GM12878 (cell line): ENCODE results near the gene HDDC3. TPM values are rescaled to one million over a fixed set of nuclear protein-coding genes. Genes with fewer than 3 reads are reported as not detected.

Source experiments
- CHD4 ChIP-seq: fragments of 200-600 bp; sonication (generic); IDR thresholded peaks from 2 replicates; pipeline ENCODE4 v1.6.1; 2016; ENCODE audit warnings: mild to moderate bottlenecking
- DPF2 ChIP-seq: fragments of 450-650 bp; IDR thresholded peaks from 2 replicates; pipeline ENCODE4 v1.6.1; 2017; ENCODE audit warnings: mild to moderate bottlenecking
- HDGF ChIP-seq: fragments of 450-650 bp; IDR thresholded peaks from 2 replicates; pipeline ENCODE4 v1.6.1; 2016; ENCODE audit warnings: antibody characterized with exemption
- MYC ChIP-seq: IDR thresholded peaks from 2 replicates; pipeline ENCODE4 v1.6.1; 2011; ENCODE audit warnings: mild to moderate bottlenecking, low read length, moderate library complexity, inconsistent platforms; ENCODE audit not compliant: insufficient read depth, insufficient replicate concordance, insufficient read length, severe bottlenecking
- NFYB ChIP-seq: IDR thresholded peaks from 2 replicates; pipeline ENCODE4 v1.6.1; 2011; ENCODE audit warnings: low read depth, mild to moderate bottlenecking, low read length, improper control_type of control experiment, moderate library complexity; ENCODE audit not compliant: insufficient read depth
- POLR2A ChIP-seq: IDR thresholded peaks from 2 replicates; pipeline ENCODE4 v1.6.1; 2011; ENCODE audit warnings: low read depth, mild to moderate bottlenecking, low read length
- SP1 ChIP-seq: IDR thresholded peaks from one replicate; pipeline ENCODE4 v1.6.1; 2011; ENCODE audit warnings: low read depth, low read length
- TCF12 ChIP-seq: IDR thresholded peaks from 2 replicates; pipeline ENCODE4 v1.6.1; 2011; ENCODE audit warnings: low read depth, mild to moderate bottlenecking, low read length
- polyA plus RNA-seq, 11 experiments: library from polyadenylated mRNA; depleted of rRNA in 4 of 11; unstranded in 6 of 11; stranded (reverse) in 5 of 11; fragments of >200 nt; fragmentation: Nextera tagmentation in 4 of 11; fragmentation: Illumina TruSeq in 1 of 11; extraction: Ambion mirVana in 4 of 11; extraction: Trizol in 1 of 11; gene quantifications; 1 replicate in 1 of 11; 2 replicates in 10 of 11; pipeline versions ENCODE4 v1.2.1 to v1.2.3, GENCODE V29; 2011 to 2016; ENCODE audit warnings: inconsistent platforms in 2 of 11, missing spikeins in 2 of 11, low read depth in 1 of 11
- total RNA-seq, 4 experiments: library from RNA; depleted of rRNA in 3 of 4; stranded (reverse); fragments of >200 nt in 3 of 4; fragmentation: Illumina TruSeq in 1 of 4; extraction: Trizol in 1 of 4; gene quantifications; 2 replicates each; pipeline versions ENCODE4 v1.2.1 to v1.2.3, GENCODE V29; 2013 to 2021
- TF ChIP-seq, protein P1 (sequence below): fragments of 450-650 bp; conservative IDR thresholded peaks from 2 replicates; pipeline ENCODE4 v1.6.1; 2017; ENCODE audit warnings: mild to moderate bottlenecking, moderate library complexity

The HDDC3 gene
- total and polyA plus RNA-seq, 10 of the 15 experiments (the other 5 are each of a cell fraction or from before 2014, with no cell fraction given) = 5.6 to 39.5 (median 23.0) TPM

DNA sequence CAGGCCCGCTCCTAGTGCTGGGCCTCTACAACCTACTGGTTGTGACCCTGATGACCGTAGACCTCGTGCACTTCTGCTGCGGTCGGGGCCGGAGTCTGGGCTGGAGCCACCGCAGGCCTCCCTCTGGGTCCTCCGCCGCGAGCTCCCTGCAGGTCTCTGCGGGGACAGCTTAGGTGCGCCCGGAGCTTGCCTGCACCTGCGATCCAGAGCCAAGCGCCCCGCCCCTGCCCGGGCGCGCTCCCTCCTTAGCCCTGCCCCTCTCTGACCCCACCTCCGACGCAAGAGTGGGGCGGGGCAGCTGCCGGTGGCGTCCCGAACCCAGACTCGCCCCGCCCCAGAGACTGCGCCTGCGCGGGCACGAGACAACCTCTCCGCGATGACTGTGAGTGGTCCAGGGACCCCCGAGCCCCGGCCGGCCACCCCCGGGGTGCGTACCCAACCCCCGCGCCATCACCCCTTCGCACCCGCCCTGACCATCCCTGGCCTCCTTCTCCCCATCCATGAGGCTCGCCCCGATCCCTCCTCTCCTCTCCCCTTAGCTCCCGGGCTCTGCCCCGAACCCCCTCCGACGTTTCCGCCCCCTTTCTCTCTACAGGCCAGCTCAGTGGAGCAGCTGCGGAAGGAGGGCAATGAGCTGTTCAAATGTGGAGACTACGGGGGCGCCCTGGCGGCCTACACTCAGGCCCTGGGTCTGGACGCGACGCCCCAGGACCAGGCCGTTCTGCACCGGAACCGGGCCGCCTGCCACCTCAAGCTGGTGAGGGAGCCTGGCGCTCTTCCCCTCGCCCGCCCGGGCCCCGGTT lies 2.8 kb upstream of the HDDC3 start, which contains the start of gene UNC45A (continued):
- 0 out of 2 replicates have a peak, but pooled peaks have one; percentile 13 for TF ChIP-seq NFYB
- TF ChIP-seq POLR2A = peak; percentile 75
- TF ChIP-seq TCF12 = 0 out of 2 replicates have a peak, but pooled peaks have one; percentile 31
- TF ChIP-seq CHD4 = no peak
- TF ChIP-seq HDGF = peak; percentile 84; the same call in 1 of the 2 replicates
- no peak for TF ChIP-seq MYC
- TF ChIP-seq DPF2 = 0 out of 2 replicates have a peak, but pooled peaks have one; percentile 27
- TF ChIP-seq, protein P1, sequence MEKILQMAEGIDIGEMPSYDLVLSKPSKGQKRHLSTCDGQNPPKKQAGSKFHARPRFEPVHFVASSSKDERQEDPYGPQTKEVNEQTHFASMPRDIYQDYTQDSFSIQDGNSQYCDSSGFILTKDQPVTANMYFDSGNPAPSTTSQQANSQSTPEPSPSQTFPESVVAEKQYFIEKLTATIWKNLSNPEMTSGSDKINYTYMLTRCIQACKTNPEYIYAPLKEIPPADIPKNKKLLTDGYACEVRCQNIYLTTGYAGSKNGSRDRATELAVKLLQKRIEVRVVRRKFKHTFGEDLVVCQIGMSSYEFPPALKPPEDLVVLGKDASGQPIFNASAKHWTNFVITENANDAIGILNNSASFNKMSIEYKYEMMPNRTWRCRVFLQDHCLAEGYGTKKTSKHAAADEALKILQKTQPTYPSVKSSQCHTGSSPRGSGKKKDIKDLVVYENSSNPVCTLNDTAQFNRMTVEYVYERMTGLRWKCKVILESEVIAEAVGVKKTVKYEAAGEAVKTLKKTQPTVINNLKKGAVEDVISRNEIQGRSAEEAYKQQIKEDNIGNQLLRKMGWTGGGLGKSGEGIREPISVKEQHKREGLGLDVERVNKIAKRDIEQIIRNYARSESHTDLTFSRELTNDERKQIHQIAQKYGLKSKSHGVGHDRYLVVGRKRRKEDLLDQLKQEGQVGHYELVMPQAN = peak; percentile 79
- peak; percentile 9 for TF ChIP-seq SP1
